ENCODE results near the gene ANKRD13B.

GRCh38 chr17:29628644-29629043 is 35.7 kb downstream of the ANKRD13B start:
- TF ChIP-seq SMC3 (IDR thresholded peaks at IDR 0.05; ENCODE audit: low read length) (no peak), ZNF672 (CRISPR knock-in tag; IDR thresholded peaks at IDR 0.05) (no peak), ZNF616 (CRISPR knock-in tag; IDR thresholded peaks at IDR 0.05; ENCODE audit: low read depth) (no peak), MYC (CRISPR knock-in tag; IDR thresholded peaks at IDR 0.05; ENCODE audit: borderline replicate concordance) (no peak), CTCF (CRISPR knock-in tag; IDR thresholded peaks at IDR 0.05) (no peak), POLR2A (IDR thresholded peaks at IDR 0.05; ENCODE audit: insufficient read depth in 1 of 2, low read depth in 2 of 2, low read length in 2 of 2) (no peak)

Measured in HepG2 (cell line).